Panc1 (cell line): ENCODE data around the gene GSK3B. TPM values are rescaled to one million over a fixed set of nuclear protein-coding genes. Genes with fewer than 3 reads are reported as not detected.

Experiments
- ATAC-seq: fragments of 200-7000 bp; cut with Tn5 transposase; 2 replicates; pipeline ENCODE4 v1.9.1; 2020; ENCODE audit warnings: mild to moderate bottlenecking, moderate library complexity
- BruUV-seq: library from RNA; stranded (reverse); fragments of 400-500 nt; replicated peaks from 2 replicates; lab custom pipeline; 2021; lab: Mats Ljungman, UMichigan
- CTCF ChIA-PET: fragments of 300-600 bp; sonication (Branson Sonifier 250); formaldehyde crosslinking; loops from one replicate; lab custom pipeline; 2022; ENCODE audit warnings: antibody characterized with exemption; lab: Charles Lee
- POLR2A ChIA-PET: fragments of 300-600 bp; sonication (Branson Sonifier 250); formaldehyde crosslinking; loops from one replicate; lab custom pipeline; 2022; ENCODE audit warnings: antibody characterized with exemption; lab: Charles Lee
- DNase-seq: peaks from one replicate; pipeline ENCODE4 v3.0.0-alpha.2; 2010; ENCODE audit warnings: low read depth, low spot score
- H3K27ac ChIP-seq: 2 replicates; pipeline ENCODE4 v1.5.1; 2011; ENCODE audit warnings: mild to moderate bottlenecking, low read length, inconsistent platforms
- H3K27me3 ChIP-seq: fragments of 200-500 bp; sonication (Bioruptor generic); 2 replicates; pipeline ENCODE4 v1.6.0; 2014; ENCODE audit warnings: low read length, inconsistent platforms; ENCODE audit not compliant: control insufficient read depth, insufficient read depth
- H3K36me3 ChIP-seq: fragments of 200-500 bp; sonication (Bioruptor generic); 2 replicates; pipeline ENCODE4 v1.5.1; 2014; ENCODE audit warnings: inconsistent platforms, mild to moderate bottlenecking, low read length, moderate library complexity; ENCODE audit not compliant: control insufficient read depth, insufficient read depth
- H3K4me1 ChIP-seq: 2 replicates; pipeline ENCODE4 v1.5.1; 2011; ENCODE audit warnings: inconsistent platforms, mild to moderate bottlenecking, low read length, moderate library complexity; ENCODE audit not compliant: control insufficient read depth, insufficient read depth
- H3K4me3 ChIP-seq, 2 experiments: 2 replicates each; pipeline ENCODE4 v1.5.1; 2011 to 2012; ENCODE audit warnings: low read depth in 2 of 2, low read length in 2 of 2, mild to moderate bottlenecking in 2 of 2, inconsistent platforms in 1 of 2, moderate library complexity in 1 of 2
- H3K9me3 ChIP-seq: fragments of 200-500 bp; sonication (Bioruptor generic); 2 replicates; pipeline ENCODE4 v1.5.1; 2014; ENCODE audit warnings: low read depth, mild to moderate bottlenecking, inconsistent platforms, low read length, moderate library complexity; ENCODE audit not compliant: control insufficient read depth, insufficient read depth
- POLR2AphosphoS5 ChIP-seq: IDR thresholded peaks from 2 replicates; pipeline ENCODE4 v1.6.1; 2012; ENCODE audit warnings: mild to moderate bottlenecking, low read depth, low read length, moderate library complexity
- SIN3A ChIP-seq: IDR thresholded peaks from 2 replicates; pipeline ENCODE4 v1.6.1; 2012; ENCODE audit warnings: low read depth, mild to moderate bottlenecking, low read length, moderate library complexity, borderline replicate concordance; ENCODE audit not compliant: insufficient read depth
- TCF7L2 ChIP-seq: IDR thresholded peaks from 2 replicates; pipeline ENCODE4 v1.6.1; 2011; ENCODE audit warnings: mild to moderate bottlenecking, low read depth, low read length, inconsistent platforms
- in situ Hi-C: cut with HindIII; loops from 2 replicates; pipeline ENCODE4 v1.10.0; 2016; ENCODE audit warnings: low sequenced_read_pairs, low pct_unique_long_range_greater_than_20kb
- intact Hi-C: fragments of 100-400 bp; cut with micrococcal nuclease; formaldehyde crosslinking; loops from one replicate; pipeline ENCODE4 v1.10.0; 2022; ENCODE audit not compliant: unreplicated experiment
- total RNA-seq: library from RNA; stranded (reverse); gene quantifications from one replicate; pipeline ENCODE4 v1.2.1, GENCODE V29; 2021; ENCODE audit not compliant: unreplicated experiment
- TF ChIP-seq, protein P1 (sequence below), 2 experiments: IDR thresholded peaks; 2 replicates each; pipeline ENCODE4 v1.6.1; 2011 to 2012; ENCODE audit warnings: low read depth in 2 of 2, control low read depth in 1 of 2, low read length in 1 of 2, mild to moderate bottlenecking in 1 of 2, moderate library complexity in 1 of 2; ENCODE audit not compliant: insufficient read depth in 1 of 2
- TF ChIP-seq, protein P2 (sequence below): fragments of 450-650 bp; IDR thresholded peaks from 2 replicates; pipeline ENCODE4 v1.5.1; 2017; ENCODE audit warnings: mild to moderate bottlenecking

Gene GSK3B
- total RNA-seq, 1 experiment from 2014 or later = 35.3 TPM

DNA sequence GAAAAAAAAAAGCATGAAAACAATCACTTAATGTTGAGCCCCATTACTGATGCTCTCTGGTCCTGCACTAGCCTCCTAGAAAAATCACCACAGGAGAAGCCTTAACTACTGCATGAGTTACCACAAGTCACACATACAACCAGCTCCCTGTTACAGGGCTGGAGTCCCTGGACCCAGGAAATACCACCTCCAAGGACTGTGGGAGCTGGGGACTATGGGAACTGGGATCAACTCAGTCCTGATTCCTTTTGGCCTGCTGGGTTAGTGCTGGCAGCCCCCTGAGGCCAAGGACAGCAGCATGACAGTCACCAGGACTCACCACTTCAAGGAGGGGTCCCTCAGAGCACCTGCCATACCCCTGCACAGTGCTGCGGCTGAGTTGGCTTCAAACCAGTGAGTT lies 311.8 kb downstream of the GSK3B start:
- Histone ChIP-seq H3K4me3 (no peak overlapping the region), H3K27ac (no peak overlapping the region), H3K9me3 (no peaks in the 10 kb centered on the region), H3K27me3 (no peaks in the 10 kb centered on the region), H3K4me1 (no peaks in the 10 kb centered on the region), H3K36me3 (no peaks in the 10 kb centered on the region)
- ChIA-PET CTCF (no interaction called here), POLR2A (no interaction called here)
- ATAC-seq = no peak
- TF ChIP-seq TCF7L2 (no peak), POLR2AphosphoS5 (no peak), SIN3A (no peak)
- TF ChIP-seq, protein P1, sequence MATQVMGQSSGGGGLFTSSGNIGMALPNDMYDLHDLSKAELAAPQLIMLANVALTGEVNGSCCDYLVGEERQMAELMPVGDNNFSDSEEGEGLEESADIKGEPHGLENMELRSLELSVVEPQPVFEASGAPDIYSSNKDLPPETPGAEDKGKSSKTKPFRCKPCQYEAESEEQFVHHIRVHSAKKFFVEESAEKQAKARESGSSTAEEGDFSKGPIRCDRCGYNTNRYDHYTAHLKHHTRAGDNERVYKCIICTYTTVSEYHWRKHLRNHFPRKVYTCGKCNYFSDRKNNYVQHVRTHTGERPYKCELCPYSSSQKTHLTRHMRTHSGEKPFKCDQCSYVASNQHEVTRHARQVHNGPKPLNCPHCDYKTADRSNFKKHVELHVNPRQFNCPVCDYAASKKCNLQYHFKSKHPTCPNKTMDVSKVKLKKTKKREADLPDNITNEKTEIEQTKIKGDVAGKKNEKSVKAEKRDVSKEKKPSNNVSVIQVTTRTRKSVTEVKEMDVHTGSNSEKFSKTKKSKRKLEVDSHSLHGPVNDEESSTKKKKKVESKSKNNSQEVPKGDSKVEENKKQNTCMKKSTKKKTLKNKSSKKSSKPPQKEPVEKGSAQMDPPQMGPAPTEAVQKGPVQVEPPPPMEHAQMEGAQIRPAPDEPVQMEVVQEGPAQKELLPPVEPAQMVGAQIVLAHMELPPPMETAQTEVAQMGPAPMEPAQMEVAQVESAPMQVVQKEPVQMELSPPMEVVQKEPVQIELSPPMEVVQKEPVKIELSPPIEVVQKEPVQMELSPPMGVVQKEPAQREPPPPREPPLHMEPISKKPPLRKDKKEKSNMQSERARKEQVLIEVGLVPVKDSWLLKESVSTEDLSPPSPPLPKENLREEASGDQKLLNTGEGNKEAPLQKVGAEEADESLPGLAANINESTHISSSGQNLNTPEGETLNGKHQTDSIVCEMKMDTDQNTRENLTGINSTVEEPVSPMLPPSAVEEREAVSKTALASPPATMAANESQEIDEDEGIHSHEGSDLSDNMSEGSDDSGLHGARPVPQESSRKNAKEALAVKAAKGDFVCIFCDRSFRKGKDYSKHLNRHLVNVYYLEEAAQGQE (IDR thresholded peaks at IDR 0.05; ENCODE audit: insufficient read depth in 1 of 2, low read depth in 2 of 2, low read length in 1 of 2) = no peak
- TF ChIP-seq, protein P2, sequence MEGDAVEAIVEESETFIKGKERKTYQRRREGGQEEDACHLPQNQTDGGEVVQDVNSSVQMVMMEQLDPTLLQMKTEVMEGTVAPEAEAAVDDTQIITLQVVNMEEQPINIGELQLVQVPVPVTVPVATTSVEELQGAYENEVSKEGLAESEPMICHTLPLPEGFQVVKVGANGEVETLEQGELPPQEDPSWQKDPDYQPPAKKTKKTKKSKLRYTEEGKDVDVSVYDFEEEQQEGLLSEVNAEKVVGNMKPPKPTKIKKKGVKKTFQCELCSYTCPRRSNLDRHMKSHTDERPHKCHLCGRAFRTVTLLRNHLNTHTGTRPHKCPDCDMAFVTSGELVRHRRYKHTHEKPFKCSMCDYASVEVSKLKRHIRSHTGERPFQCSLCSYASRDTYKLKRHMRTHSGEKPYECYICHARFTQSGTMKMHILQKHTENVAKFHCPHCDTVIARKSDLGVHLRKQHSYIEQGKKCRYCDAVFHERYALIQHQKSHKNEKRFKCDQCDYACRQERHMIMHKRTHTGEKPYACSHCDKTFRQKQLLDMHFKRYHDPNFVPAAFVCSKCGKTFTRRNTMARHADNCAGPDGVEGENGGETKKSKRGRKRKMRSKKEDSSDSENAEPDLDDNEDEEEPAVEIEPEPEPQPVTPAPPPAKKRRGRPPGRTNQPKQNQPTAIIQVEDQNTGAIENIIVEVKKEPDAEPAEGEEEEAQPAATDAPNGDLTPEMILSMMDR = no peak
- BruUV-seq = no TSS peak
- intact Hi-C loops = no loop called here
- in situ Hi-C loops = no loop called here
- DNase-seq = no peak

DNA sequence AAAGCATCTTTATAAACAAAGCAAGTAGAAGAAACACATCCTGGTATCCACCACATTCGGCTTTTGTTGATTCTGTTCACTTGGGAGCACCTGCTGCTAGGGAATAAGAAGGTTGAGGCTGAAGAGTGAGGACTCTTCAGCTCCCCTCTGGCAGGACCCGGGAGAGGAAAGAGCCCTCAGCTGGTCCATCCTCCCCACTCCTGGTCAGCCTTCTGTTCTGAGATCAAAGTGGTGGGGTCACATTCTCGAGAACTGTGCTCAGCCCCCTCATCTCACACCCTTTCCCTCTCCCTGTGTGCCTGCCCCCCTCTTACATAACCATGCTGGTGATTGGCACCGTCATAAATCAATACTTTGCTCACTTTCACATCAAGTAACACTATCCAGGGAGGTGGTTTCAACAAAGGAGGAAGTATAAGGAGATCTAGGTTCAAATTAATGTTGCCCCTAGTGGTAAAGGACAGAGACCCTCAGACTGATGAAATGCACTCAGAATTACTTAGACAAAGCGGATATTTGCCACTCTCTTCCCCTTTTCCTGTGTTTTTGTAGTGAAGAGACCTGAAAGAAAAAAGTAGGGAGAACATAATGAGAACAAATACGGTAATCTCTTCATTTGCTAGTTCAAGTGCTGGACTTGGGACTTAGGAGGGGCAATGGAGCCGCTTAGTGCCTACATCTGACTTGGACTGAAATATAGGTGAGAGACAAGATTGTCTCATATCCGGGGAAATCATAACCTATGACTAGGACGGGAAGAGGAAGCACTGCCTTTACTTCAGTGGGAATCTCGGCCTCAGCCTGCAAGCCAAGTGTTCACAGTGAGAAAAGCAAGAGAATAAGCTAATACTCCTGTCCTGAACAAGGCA lies 312.7 kb downstream of the GSK3B start, which contains the start of gene NR1I2:
NR1I2 (plus strand) TSS at position 772 of the 869 bp plus-strand sequence.
- POLR2A ChIA-PET = no interaction called here
- in situ Hi-C loops (no loop called here), intact Hi-C loops (no loop called here)
- Histone ChIP-seq H3K4me3 (no peak within 1 kb of the TSS), H3K27ac (no peak within 1 kb of the TSS), H3K36me3 (no peaks in the 10 kb centered on the region), H3K27me3 (no peaks in the 10 kb centered on the region), H3K4me1 (no peaks in the 10 kb centered on the region), H3K9me3 (no peaks in the 10 kb centered on the region)
- CTCF ChIA-PET = no interaction called here
- no peak for TF ChIP-seq TCF7L2
- TF ChIP-seq, protein P2 = no peak
- no peak for TF ChIP-seq POLR2AphosphoS5
- no peak for TF ChIP-seq SIN3A
- TF ChIP-seq, protein P1 (IDR thresholded peaks at IDR 0.05; ENCODE audit: insufficient read depth in 1 of 2, low read depth in 2 of 2, low read length in 1 of 2) = no peak
- BruUV-seq = no TSS peak
- ATAC-seq (no peak), DNase-seq (no peak)
